A673 (cell line): ENCODE results near the gene LIMK1.

Experiments used
- CTCF ChIP-seq: fragments of 300-800, 200-600 bp; sonication (generic); conservative IDR thresholded peaks from 2 replicates; pipeline ENCODE4 v1.5.1; 2017; ENCODE audit warnings: low read depth, mild to moderate bottlenecking, antibody characterized with exemption, low read length, moderate library complexity, mixed read lengths
- EZH2 ChIP-seq: fragments of 200-600 bp; sonication (generic); IDR thresholded peaks from 2 replicates; pipeline ENCODE4 v1.6.1; 2017; ENCODE audit warnings: borderline replicate concordance, low read depth, mild to moderate bottlenecking, mixed read lengths, antibody characterized with exemption, low read length; ENCODE audit not compliant: poor library complexity, severe bottlenecking

GRCh38 chr7:74129887-74130286, 46.3 kb downstream of the LIMK1 start:
- TF ChIP-seq CTCF (no peak), EZH2 (no peak)
